IMR-90 (cell line): Measurements from ENCODE around the gene NBPF8. TPM values are rescaled to one million over a fixed set of nuclear protein-coding genes. Genes with fewer than 3 reads are reported as not detected.
"Not testable (repeated sequence)": the region's sequence is repeated elsewhere in the genome, so short reads cannot be mapped to it uniquely, and the experiment has no call there.

ENCODE experiments used
- ATAC-seq: fragments of 200-7000 bp; cut with Tn5 transposase; 2 replicates; pipeline ENCODE4 v1.9.1; 2020; ENCODE audit warnings: low read depth, mild to moderate bottlenecking, moderate library complexity
- BruUV-seq: library from RNA; stranded (reverse); fragments of 400-500 nt; replicated peaks from 2 replicates; lab custom pipeline; 2021; lab: Mats Ljungman, UMichigan
- CTCF ChIA-PET: fragments of 300-600 bp; formaldehyde crosslinking; extraction: SDS; loops from one replicate; lab custom pipeline; 2021; ENCODE audit warnings: antibody characterized with exemption; lab: Yijun Ruan, JAX
- POLR2A ChIA-PET: fragments of 300-600 bp; sonication (Branson Sonifier 250); formaldehyde crosslinking; loops from one replicate; lab custom pipeline; 2022; ENCODE audit warnings: antibody characterized with exemption; ENCODE audit not compliant: unreplicated experiment; lab: Charles Lee
- DNase-seq: peaks from one replicate; pipeline ENCODE4 v3.0.0; 2013
- H2AFZ ChIP-seq: replicated peaks from 2 replicates; pipeline ENCODE3; 2013; ENCODE audit warnings: low read length, mild to moderate bottlenecking; ENCODE audit not compliant: poor library complexity
- H2AK5ac ChIP-seq: 2 replicates; pipeline ENCODE4 v1.6.1; 2013; ENCODE audit warnings: low read depth, low read length, inconsistent platforms
- H2AK9ac ChIP-seq: replicated peaks from 2 replicates; pipeline ENCODE3; 2013; ENCODE audit warnings: mild to moderate bottlenecking, low read depth, low read length, moderate library complexity; ENCODE audit not compliant: poor library complexity
- H2BK120ac ChIP-seq: 2 replicates; pipeline ENCODE4 v1.6.1; 2013; ENCODE audit warnings: low read depth, low read length, inconsistent platforms
- H2BK15ac ChIP-seq: 3 replicates; pipeline ENCODE4 v1.6.1; 2013; ENCODE audit warnings: low read depth, low read length, inconsistent platforms
- H2BK20ac ChIP-seq: 2 replicates; pipeline ENCODE4 v1.6.1; 2013; ENCODE audit warnings: low read depth, mild to moderate bottlenecking, inconsistent platforms, low read length, moderate library complexity
- H2BK5ac ChIP-seq: 2 replicates; pipeline ENCODE4 v1.6.1; 2013; ENCODE audit warnings: mild to moderate bottlenecking, low read depth, low read length, inconsistent platforms; ENCODE audit not compliant: poor library complexity, severe bottlenecking
- H3K14ac ChIP-seq: replicated peaks from 2 replicates; pipeline ENCODE4 v1.6.1; 2013; ENCODE audit warnings: low read depth, low read length, inconsistent platforms
- H3K18ac ChIP-seq: 2 replicates; pipeline ENCODE4 v1.6.1; 2013; ENCODE audit warnings: low read depth, low read length, control low read depth
- H3K23ac ChIP-seq: 2 replicates; pipeline ENCODE4 v1.6.1; 2013; ENCODE audit warnings: low read depth, low read length, inconsistent platforms
- H3K27ac ChIP-seq: 2 replicates; pipeline ENCODE4 v1.5.1; 2013; ENCODE audit warnings: mild to moderate bottlenecking, control low read depth, low read length; ENCODE audit not compliant: insufficient read depth
- H3K27me3 ChIP-seq: 2 replicates; pipeline ENCODE4 v1.6.1; 2013; ENCODE audit warnings: low read length; ENCODE audit not compliant: control insufficient read depth, insufficient read depth
- H3K36me3 ChIP-seq: 2 replicates; pipeline ENCODE4 v1.6.1; 2013; ENCODE audit warnings: low read length, mixed read lengths; ENCODE audit not compliant: control insufficient read depth, insufficient read depth
- H3K4ac ChIP-seq: 2 replicates; pipeline ENCODE4 v1.6.1; 2013; ENCODE audit warnings: low read depth, low read length, inconsistent platforms
- H3K4me1 ChIP-seq: 2 replicates; pipeline ENCODE4 v1.6.1; 2013; ENCODE audit warnings: low read length, mixed read lengths; ENCODE audit not compliant: control insufficient read depth, insufficient read depth
- H3K4me2 ChIP-seq: 2 replicates; pipeline ENCODE4 v1.6.1; 2013; ENCODE audit warnings: low read depth, mild to moderate bottlenecking, control low read depth, low read length, moderate library complexity
- H3K4me3 ChIP-seq: 2 replicates; pipeline ENCODE4 v1.5.1; 2013; ENCODE audit warnings: low read depth, mild to moderate bottlenecking, control low read depth, low read length, moderate library complexity; ENCODE audit not compliant: insufficient read depth
- H3K56ac ChIP-seq: 2 replicates; pipeline ENCODE4 v1.6.1; 2013; ENCODE audit warnings: low read length, inconsistent platforms; ENCODE audit not compliant: insufficient read depth; ENCODE audit errors: extremely low read depth
- H3K79me1 ChIP-seq, 2 experiments: 2 replicates each; pipeline ENCODE4 v1.6.1; 2013; ENCODE audit warnings: low read length in 2 of 2, inconsistent platforms in 1 of 2, low read depth in 1 of 2
- H3K9ac ChIP-seq: 2 replicates; pipeline ENCODE4 v1.6.1; 2013; ENCODE audit warnings: low read depth, low read length, control low read depth
- H3K9me1 ChIP-seq: 2 replicates; pipeline ENCODE4 v1.6.1; 2013; ENCODE audit warnings: low read length, inconsistent platforms; ENCODE audit not compliant: insufficient read depth
- H3K9me3 ChIP-seq: 2 replicates; pipeline ENCODE4 v1.6.1; 2013; ENCODE audit warnings: low read length; ENCODE audit not compliant: control insufficient read depth, insufficient read depth
- H4K20me1 ChIP-seq: 2 replicates; pipeline ENCODE4 v1.6.1; 2013; ENCODE audit warnings: low read length, inconsistent platforms; ENCODE audit not compliant: insufficient read depth
- H4K5ac ChIP-seq: 2 replicates; pipeline ENCODE4 v1.6.1; 2013; ENCODE audit warnings: mild to moderate bottlenecking, low read depth, low read length, control low read depth
- H4K8ac ChIP-seq, 2 experiments: 2 replicates each; pipeline ENCODE4 v1.6.1; 2013; ENCODE audit warnings: low read depth in 2 of 2, low read length in 2 of 2, control low read depth in 1 of 2, inconsistent platforms in 1 of 2
- H4K91ac ChIP-seq: 2 replicates; pipeline ENCODE4 v1.6.1; 2013; ENCODE audit warnings: low read depth, low read length, inconsistent platforms; ENCODE audit not compliant: insufficient read depth
- WGBS, 2 experiments: methylation state at CpG; one replicate each; pipeline versions ENCODE4 v1.1.5 to v1.1.7; 2013; ENCODE audit warnings: missing lambda C conversion rate in 2 of 2; ENCODE audit not compliant: insufficient read length in 1 of 2; ENCODE audit errors: extremely low coverage in 2 of 2; 5-methylcytosine and 5-hydroxymethylcytosine counted together
- dilution Hi-C: fragments of 300-500 bp; cut with HindIII; formaldehyde crosslinking; loops from one replicate; pipeline ENCODE4 v1.14.3; 2018; ENCODE audit warnings: low sequenced_read_pairs; ENCODE audit not compliant: unreplicated experiment
- in situ Hi-C: fragments of 300-500 bp; cut with MboI; formaldehyde crosslinking; loops from 3 replicates; pipeline ENCODE4 v1.14.3; 2019; ENCODE audit warnings: low sequenced_read_pairs, inconsistent platforms, mixed read lengths
- intact Hi-C: fragments of 100-400 bp; cut with micrococcal nuclease; formaldehyde crosslinking; loops from 2 replicates; pipeline ENCODE4 v1.10.0; 2022
- polyA plus RNA-seq, 3 experiments: library from polyadenylated mRNA; depleted of rRNA; stranded (reverse); fragments of >200 nt; gene quantifications; 2 replicates each; pipeline ENCODE4 v1.2.3, GENCODE V29; 2012; ENCODE audit warnings: low replicate concordance in 1 of 3
- total RNA-seq: library from RNA; depleted of rRNA; stranded (reverse); fragments of >200 nt; gene quantifications from 2 replicates; pipeline ENCODE4 v1.2.3, GENCODE V29; 2012

The NBPF8 gene
- total and polyA plus RNA-seq, 2 of the 4 experiments (the other 2 are of a cell fraction), result 13.4 to 29.4 TPM

- ATAC-seq, H2AFZ ChIP-seq, H3K9me1 ChIP-seq, H4K5ac ChIP-seq, H2BK20ac ChIP-seq, H3K36me3 ChIP-seq, BruUV-seq, H3K56ac ChIP-seq, H3K79me1 ChIP-seq, H3K4me3 ChIP-seq, H3K27ac ChIP-seq, CTCF ChIA-PET, H2BK15ac ChIP-seq, H3K4me2 ChIP-seq, H3K4me1 ChIP-seq, H2BK5ac ChIP-seq, H3K14ac ChIP-seq, DNase-seq, H4K91ac ChIP-seq, H3K23ac ChIP-seq, H3K9me3 ChIP-seq, POLR2A ChIA-PET, intact Hi-C loops, H3K27me3 ChIP-seq, H4K8ac ChIP-seq, H2AK9ac ChIP-seq, H2AK5ac ChIP-seq, H3K4ac ChIP-seq, dilution Hi-C loops, H2BK120ac ChIP-seq, in situ Hi-C loops, H3K9ac ChIP-seq, H4K20me1 ChIP-seq, H3K18ac ChIP-seq: not testable (repeated sequence)
- no CpG with 5 or more reads among the region's 5 CpGs for WGBS, 2 experiments
These were observed 28.2 kb upstream of the NBPF8 start for GRCh38 chr1:120386651-120387050.
